ENCODE data around the gene SNRNP48. TPM values are rescaled to one million over a fixed set of nuclear protein-coding genes. Genes with fewer than 3 reads are reported as not detected.
A peak's percentile ranks its signal among the peaks of the same experiment; 100 is the strongest.

Gene SNRNP48
- polyA plus RNA-seq, 3 donors: 5.1 to 6.0 (median 5.9) TPM

DNA sequence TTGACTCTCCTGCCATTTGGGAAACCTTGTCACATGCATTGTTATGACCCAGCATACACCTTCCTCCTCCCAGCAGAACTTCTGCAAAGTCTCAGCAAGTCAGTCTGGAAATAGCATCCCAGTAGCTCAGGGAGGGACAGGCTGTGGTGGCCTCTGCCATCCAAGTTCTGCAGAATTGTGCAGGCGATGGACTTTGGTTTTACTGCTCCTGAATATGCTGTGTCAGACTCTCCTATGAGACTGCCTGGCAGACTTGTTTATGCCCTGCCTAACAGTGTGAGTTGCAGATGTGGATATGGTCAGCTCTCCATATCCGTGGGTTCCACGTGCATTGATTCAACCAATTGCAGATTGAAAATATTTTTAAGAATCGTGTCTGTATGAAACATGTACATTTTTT is 52.8 kb downstream of the SNRNP48 start:
- Histone ChIP-seq H3K4me2 (replicated peaks; ENCODE audit: extremely low read depth, low read length, poor library complexity, severe bottlenecking) (no peak overlapping the region), H3K79me2 (ENCODE audit: insufficient read depth, low read length) (no peaks in the 10 kb centered on the region), H3K9me3 (replicated peaks in 1 of 2; ENCODE audit: control insufficient read depth in 1 of 2, insufficient read depth in 1 of 2, low read length in 2 of 2) (no peaks in the 10 kb centered on the region), H3K36me3 (replicated peaks in 1 of 2; ENCODE audit: control insufficient read depth in 1 of 2, insufficient read depth in 2 of 2, low read length in 2 of 2) (no peaks in the 10 kb centered on the region), H3K4me3 (replicated peaks in 1 of 3; ENCODE audit: low read depth in 2 of 3, low read length in 3 of 3) (no peak overlapping the region), H2AFZ (ENCODE audit: insufficient read depth, low read depth, low read length, poor library complexity, severe bottlenecking) (no peak overlapping the region), H3K27me3 (ENCODE audit: control insufficient read depth in 2 of 2, insufficient read depth in 2 of 2, low read length in 2 of 2) (no peaks in the 10 kb centered on the region), H4K20me1 (ENCODE audit: insufficient read depth, low read length) (no peaks in the 10 kb centered on the region), H3K9ac (ENCODE audit: insufficient read depth, low read length, poor library complexity, severe bottlenecking) (no peak overlapping the region), H3K27ac (ENCODE audit: low read depth in 1 of 2, low read length in 2 of 2) (no peak overlapping the region), H3K4me1 (ENCODE audit: control insufficient read depth in 1 of 2, insufficient read depth in 2 of 2, low read length in 2 of 2) (peaks cover 4 to 6% of the 10 kb centered on the region in 2 donors)
- no peak for DNase-seq
- Mint-ChIP-seq H3K9me3 (no peaks in the 10 kb centered on the region), H3K4me1 (peaks cover 11% of the 10 kb centered on the region), H3K27me3 (ENCODE audit: low read depth in 3 of 3) (peaks cover 0 to 1% (median 1%) of the 10 kb centered on the region in 3 donors), H3K27ac (no peak overlapping the region), H3K36me3 (no peaks in the 10 kb centered on the region), H3K4me3 (no peak overlapping the region)
- intact Hi-C loops (cut with micrococcal nuclease): no loop called here
- TF ChIP-seq, protein P1, sequence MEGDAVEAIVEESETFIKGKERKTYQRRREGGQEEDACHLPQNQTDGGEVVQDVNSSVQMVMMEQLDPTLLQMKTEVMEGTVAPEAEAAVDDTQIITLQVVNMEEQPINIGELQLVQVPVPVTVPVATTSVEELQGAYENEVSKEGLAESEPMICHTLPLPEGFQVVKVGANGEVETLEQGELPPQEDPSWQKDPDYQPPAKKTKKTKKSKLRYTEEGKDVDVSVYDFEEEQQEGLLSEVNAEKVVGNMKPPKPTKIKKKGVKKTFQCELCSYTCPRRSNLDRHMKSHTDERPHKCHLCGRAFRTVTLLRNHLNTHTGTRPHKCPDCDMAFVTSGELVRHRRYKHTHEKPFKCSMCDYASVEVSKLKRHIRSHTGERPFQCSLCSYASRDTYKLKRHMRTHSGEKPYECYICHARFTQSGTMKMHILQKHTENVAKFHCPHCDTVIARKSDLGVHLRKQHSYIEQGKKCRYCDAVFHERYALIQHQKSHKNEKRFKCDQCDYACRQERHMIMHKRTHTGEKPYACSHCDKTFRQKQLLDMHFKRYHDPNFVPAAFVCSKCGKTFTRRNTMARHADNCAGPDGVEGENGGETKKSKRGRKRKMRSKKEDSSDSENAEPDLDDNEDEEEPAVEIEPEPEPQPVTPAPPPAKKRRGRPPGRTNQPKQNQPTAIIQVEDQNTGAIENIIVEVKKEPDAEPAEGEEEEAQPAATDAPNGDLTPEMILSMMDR (IDR thresholded peaks at IDR 0.05): no peak
- 100% methylated on average over 1 of the region's 4 CpGs for WGBS (ENCODE audit: insufficient coverage)

DNA sequence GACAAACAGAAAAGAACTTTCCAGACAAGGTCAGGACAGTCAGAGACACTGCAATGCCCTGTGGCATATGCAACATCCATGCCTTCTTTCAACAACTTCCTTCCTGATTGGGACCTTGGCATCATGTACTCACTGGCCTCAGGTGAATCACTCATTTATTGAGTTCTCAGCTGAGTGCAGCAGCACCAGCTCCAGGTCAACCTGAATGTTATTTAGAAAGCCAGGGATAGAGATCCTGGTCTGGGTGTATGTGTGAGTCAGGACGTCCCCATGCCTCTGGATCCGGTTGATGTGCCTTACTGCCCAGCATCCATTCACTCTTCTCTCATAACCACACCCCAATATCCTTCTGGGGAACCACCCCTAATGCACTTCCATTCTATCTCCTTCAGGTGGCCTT is 54.4 kb downstream of the SNRNP48 start:
- H3K27ac Mint-ChIP-seq: peak overlapping the region in 2 of 7 donors; percentile 3
- H3K36me3 Mint-ChIP-seq: no peaks in the 10 kb centered on the region
- no peaks in the 10 kb centered on the region for H3K36me3 ChIP-seq (replicated peaks in 1 of 2; ENCODE audit: control insufficient read depth in 1 of 2, insufficient read depth in 2 of 2, low read length in 2 of 2)
- H3K4me1 ChIP-seq (ENCODE audit: control insufficient read depth in 1 of 2, insufficient read depth in 2 of 2, low read length in 2 of 2): peaks cover 10 to 13% of the 10 kb centered on the region in 2 donors
- WGBS (ENCODE audit: insufficient coverage): no CpG with 5 or more reads among the region's 2 CpGs
- peak; percentile 1 to 41 (median 11) for DNase-seq
- H3K9me3 ChIP-seq (replicated peaks in 1 of 2; ENCODE audit: control insufficient read depth in 1 of 2, insufficient read depth in 1 of 2, low read length in 2 of 2): no peaks in the 10 kb centered on the region
- no peak overlapping the region for H3K4me3 ChIP-seq (replicated peaks in 1 of 3; ENCODE audit: low read depth in 2 of 3, low read length in 3 of 3)
- intact Hi-C loops (cut with micrococcal nuclease): no loop called here
- peaks cover 0 to 1% (median 1%) of the 10 kb centered on the region in 3 donors for H3K27me3 Mint-ChIP-seq (ENCODE audit: low read depth in 3 of 3)
- H3K4me3 Mint-ChIP-seq: no peak overlapping the region
- no peaks in the 10 kb centered on the region for H3K9me3 Mint-ChIP-seq
- H3K4me1 Mint-ChIP-seq: peaks cover 18% of the 10 kb centered on the region
- H3K27me3 ChIP-seq (ENCODE audit: control insufficient read depth in 2 of 2, insufficient read depth in 2 of 2, low read length in 2 of 2): no peaks in the 10 kb centered on the region
- H4K20me1 ChIP-seq (ENCODE audit: insufficient read depth, low read length): no peaks in the 10 kb centered on the region
- H3K79me2 ChIP-seq (ENCODE audit: insufficient read depth, low read length): no peaks in the 10 kb centered on the region
- H2AFZ ChIP-seq (ENCODE audit: insufficient read depth, low read depth, low read length, poor library complexity, severe bottlenecking): no peak overlapping the region
- H3K4me2 ChIP-seq (replicated peaks; ENCODE audit: extremely low read depth, low read length, poor library complexity, severe bottlenecking): no peak overlapping the region
- TF ChIP-seq, protein P1 (IDR thresholded peaks at IDR 0.05): no peak
- no peak overlapping the region for H3K27ac ChIP-seq (ENCODE audit: low read depth in 1 of 2, low read length in 2 of 2)
- no peak overlapping the region for H3K9ac ChIP-seq (ENCODE audit: insufficient read depth, low read length, poor library complexity, severe bottlenecking)
